GM18499 (cell line): ENCODE measurements around the gene SORT1.

Experiments
- ATAC-seq: cut with Tn5 transposase; IDR thresholded peaks from one replicate; pipeline ENCODE4 v1.9.1; 2021; ENCODE audit warnings: moderate number of reproducible peaks; ENCODE audit not compliant: insufficient read depth, unreplicated experiment

SORT1 gene

GRCh38 chr1:109265016-109265415 lies 132.7 kb downstream of the SORT1 start:
- no peak for ATAC-seq

- ATAC-seq: no peak
Observed at GRCh38 chr1:109264379-109264755, 133.4 kb downstream of the SORT1 start.

GRCh38 chr1:109263597-109264378 lies 133.9 kb downstream of the SORT1 start:
- no peak for ATAC-seq

GRCh38 chr1:109263234-109263596 lies 134.5 kb downstream of the SORT1 start:
- no peak for ATAC-seq

- ATAC-seq: no peak
Observed at GRCh38 chr1:109262231-109263055, 135.3 kb downstream of the SORT1 start.

- ATAC-seq: no peak
Observed at GRCh38 chr1:109261578-109261977, 136.1 kb downstream of the SORT1 start.

- no peak for ATAC-seq
Observed at GRCh38 chr1:109261006-109261405, 136.7 kb downstream of the SORT1 start.

GRCh38 chr1:109259674-109260557 lies 137.8 kb downstream of the SORT1 start:
- no peak for ATAC-seq
